Measurements from ENCODE around the gene DOP1A. TPM values are rescaled to one million over a fixed set of nuclear protein-coding genes. Genes with fewer than 3 reads are reported as not detected.

The DOP1A gene
- 17.1 TPM for total RNA-seq
- long read RNA-seq, partial matches to known transcripts: 0 of 6 reads
- long read RNA-seq, other reads (novel, unspliced or antisense): 6 of 6 reads

GRCh38 chr6:83067448-83068439, at the start of gene DOP1A:
DOP1A (plus strand) TSS chr6:83067671; CDS start chr6:83096978, 29,307 bp downstream.
- DNase-seq (ENCODE audit: low spot score): peak; percentile 99

- DNase-seq (ENCODE audit: low spot score): no peak
Observed at GRCh38 chr6:83019741-83020140, 47.7 kb upstream of the DOP1A start.

- DNase-seq (ENCODE audit: low spot score): no peak
Observed at GRCh38 chr6:83031689-83032088, 35.8 kb upstream of the DOP1A start.

GRCh38 chr6:83038246-83038645, 29.2 kb upstream of the DOP1A start:
- DNase-seq (ENCODE audit: low spot score): no peak

- no peak for DNase-seq (ENCODE audit: low spot score)
Observed at GRCh38 chr6:83042467-83043053, 24.9 kb upstream of the DOP1A start.

- no peak for DNase-seq (ENCODE audit: low spot score)
Observed at GRCh38 chr6:83044091-83044768, 23.2 kb upstream of the DOP1A start.

GRCh38 chr6:83047065-83047754, 20.3 kb upstream of the DOP1A start:
- no peak for DNase-seq (ENCODE audit: low spot score)

GRCh38 chr6:83051377-83052172, 15.9 kb upstream of the DOP1A start:
- DNase-seq (ENCODE audit: low spot score): no peak

GRCh38 chr6:83053678-83054077, 13.8 kb upstream of the DOP1A start:
- no peak for DNase-seq (ENCODE audit: low spot score)

- DNase-seq (ENCODE audit: low spot score): no peak
Observed at GRCh38 chr6:83055366-83055964, 12.0 kb upstream of the DOP1A start.

- DNase-seq (ENCODE audit: low spot score): no peak
Observed at GRCh38 chr6:83057705-83058321, 9.7 kb upstream of the DOP1A start.

- no peak for DNase-seq (ENCODE audit: low spot score)
Observed at GRCh38 chr6:83061190-83061589, 6.3 kb upstream of the DOP1A start.

- DNase-seq (ENCODE audit: low spot score): no peak
Observed at GRCh38 chr6:83062225-83062624, 5.2 kb upstream of the DOP1A start.

- DNase-seq (ENCODE audit: low spot score): peak; percentile 96
Observed at GRCh38 chr6:83065511-83066192, 1.8 kb upstream of the DOP1A start, which contains the start of gene UBE3D. UBE3D (minus strand) TSS chr6:83065841; CDS start chr6:83065718, 123 bp downstream.

- DNase-seq (ENCODE audit: low spot score): no peak
Observed at GRCh38 chr6:83068616-83069015, 1.1 kb downstream of the DOP1A start.

- no peak for DNase-seq (ENCODE audit: low spot score)
Observed at GRCh38 chr6:83069633-83070032, 2.2 kb downstream of the DOP1A start.

- no peak for DNase-seq (ENCODE audit: low spot score)
Observed at GRCh38 chr6:83071023-83071422, 3.6 kb downstream of the DOP1A start.

- no peak for DNase-seq (ENCODE audit: low spot score)
Observed at GRCh38 chr6:83071707-83072106, 4.2 kb downstream of the DOP1A start.

- no peak for DNase-seq (ENCODE audit: low spot score)
Observed at GRCh38 chr6:83072726-83073125, 5.3 kb downstream of the DOP1A start.
